Measurements from ENCODE around the gene TMEM94.
A peak's percentile ranks its signal among the peaks of the same experiment; 100 is the strongest.

TMEM94 gene

GRCh38 chr17:75503976-75504346, 47.5 kb downstream of the TMEM94 start:
- no peak overlapping the region for H3K4me3 ChIP-seq (ENCODE audit: low read depth, low read length)
- TF ChIP-seq, protein P1, sequence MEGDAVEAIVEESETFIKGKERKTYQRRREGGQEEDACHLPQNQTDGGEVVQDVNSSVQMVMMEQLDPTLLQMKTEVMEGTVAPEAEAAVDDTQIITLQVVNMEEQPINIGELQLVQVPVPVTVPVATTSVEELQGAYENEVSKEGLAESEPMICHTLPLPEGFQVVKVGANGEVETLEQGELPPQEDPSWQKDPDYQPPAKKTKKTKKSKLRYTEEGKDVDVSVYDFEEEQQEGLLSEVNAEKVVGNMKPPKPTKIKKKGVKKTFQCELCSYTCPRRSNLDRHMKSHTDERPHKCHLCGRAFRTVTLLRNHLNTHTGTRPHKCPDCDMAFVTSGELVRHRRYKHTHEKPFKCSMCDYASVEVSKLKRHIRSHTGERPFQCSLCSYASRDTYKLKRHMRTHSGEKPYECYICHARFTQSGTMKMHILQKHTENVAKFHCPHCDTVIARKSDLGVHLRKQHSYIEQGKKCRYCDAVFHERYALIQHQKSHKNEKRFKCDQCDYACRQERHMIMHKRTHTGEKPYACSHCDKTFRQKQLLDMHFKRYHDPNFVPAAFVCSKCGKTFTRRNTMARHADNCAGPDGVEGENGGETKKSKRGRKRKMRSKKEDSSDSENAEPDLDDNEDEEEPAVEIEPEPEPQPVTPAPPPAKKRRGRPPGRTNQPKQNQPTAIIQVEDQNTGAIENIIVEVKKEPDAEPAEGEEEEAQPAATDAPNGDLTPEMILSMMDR (IDR thresholded peaks at IDR 0.05; ENCODE audit: low read depth, low read length, missing control alignments): no peak
- DNase-seq (ENCODE audit: low read depth): no peak

- DNase-seq (ENCODE audit: low read depth): no peak
- TF ChIP-seq, protein P1 (IDR thresholded peaks at IDR 0.05; ENCODE audit: low read depth, low read length, missing control alignments): peak; percentile 87
- no peak overlapping the region for H3K4me3 ChIP-seq (ENCODE audit: low read depth, low read length)
Measured at GRCh38 chr17:75504347-75505151, 48.1 kb downstream of the TMEM94 start.

DNA sequence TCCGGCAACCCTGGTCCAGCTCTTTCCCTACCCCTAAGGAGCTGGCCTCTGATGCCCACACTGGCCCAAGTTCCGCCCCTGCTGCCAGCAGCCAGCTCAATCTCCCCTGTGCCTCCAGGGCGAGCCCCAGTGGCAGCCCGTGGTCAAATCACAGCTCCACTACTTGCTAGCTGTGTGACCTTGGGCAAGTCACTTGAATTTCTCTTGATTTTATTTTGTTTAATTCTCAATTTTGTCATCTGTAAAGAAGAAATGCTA, 48.6 kb downstream of the TMEM94 start:
- H3K4me3 ChIP-seq (ENCODE audit: low read depth, low read length): no peak overlapping the region
- TF ChIP-seq, protein P1 (IDR thresholded peaks at IDR 0.05; ENCODE audit: low read depth, low read length, missing control alignments): no peak
- no peak for DNase-seq (ENCODE audit: low read depth)

DNA sequence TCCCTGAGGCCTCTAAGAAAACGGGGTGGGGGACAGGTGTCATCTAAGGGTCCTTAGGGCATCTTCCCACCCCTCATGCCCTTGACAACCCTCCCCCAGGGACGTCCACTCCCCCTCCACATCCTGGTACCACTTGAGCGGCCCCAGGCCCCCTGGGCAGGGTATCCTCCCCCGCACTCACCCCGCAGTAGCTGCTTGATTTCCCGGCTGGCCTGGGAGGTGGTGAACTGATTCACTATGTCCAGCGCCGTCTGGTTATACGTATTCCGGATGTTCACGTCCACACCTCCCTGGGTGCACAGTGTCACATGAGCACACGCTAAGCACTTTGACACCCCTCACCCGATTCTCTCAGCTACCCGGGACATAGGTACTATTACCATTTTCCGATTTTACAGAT, 49.2 kb downstream of the TMEM94 start:
- TF ChIP-seq, protein P1 (IDR thresholded peaks at IDR 0.05; ENCODE audit: low read depth, low read length, missing control alignments): no peak
- DNase-seq (ENCODE audit: low read depth): no peak
- H3K4me3 ChIP-seq (ENCODE audit: low read depth, low read length): no peak overlapping the region

DNA sequence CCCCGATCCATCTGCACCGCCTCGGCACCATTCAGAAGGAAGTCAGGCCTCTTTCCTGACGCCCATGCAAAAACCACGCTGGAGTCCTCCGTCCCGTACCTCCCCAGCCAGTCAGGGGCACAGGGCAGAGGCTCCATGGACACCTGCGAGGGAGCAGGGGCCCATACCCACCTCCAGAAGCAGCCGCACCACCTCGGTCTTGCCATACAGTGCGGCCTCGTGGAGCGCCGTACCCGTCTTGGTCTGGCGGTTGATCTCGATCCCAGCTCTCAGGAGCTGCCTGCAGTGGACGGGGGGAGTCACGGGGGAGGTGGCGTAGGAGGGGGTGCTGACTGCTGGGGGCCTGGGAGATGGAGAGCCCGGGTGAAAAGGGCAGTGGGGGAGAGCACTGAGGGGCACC, 49.7 kb downstream of the TMEM94 start:
- no peak overlapping the region for H3K4me3 ChIP-seq (ENCODE audit: low read depth, low read length)
- TF ChIP-seq, protein P1 (IDR thresholded peaks at IDR 0.05; ENCODE audit: low read depth, low read length, missing control alignments): no peak
- no peak for DNase-seq (ENCODE audit: low read depth)

- TF ChIP-seq, protein P1 (IDR thresholded peaks at IDR 0.05; ENCODE audit: low read depth, low read length, missing control alignments): no peak
- no peak overlapping the region for H3K4me3 ChIP-seq (ENCODE audit: low read depth, low read length)
- DNase-seq (ENCODE audit: low read depth): no peak
Measured at GRCh38 chr17:75506888-75507287, 50.5 kb downstream of the TMEM94 start.
